CD4-positive, alpha-beta T cell treated with Interleukin-10 for 1 hour (primary cell): ENCODE results near the gene MTHFR.
"Not testable (repeated sequence)": the region's sequence is repeated elsewhere in the genome, so short reads cannot be mapped to it uniquely, and the experiment has no call there.

ENCODE experiments used
- DNase-seq: peaks from one replicate; pipeline ENCODE4 v3.0.0-alpha.2; 2020

MTHFR gene

DNA sequence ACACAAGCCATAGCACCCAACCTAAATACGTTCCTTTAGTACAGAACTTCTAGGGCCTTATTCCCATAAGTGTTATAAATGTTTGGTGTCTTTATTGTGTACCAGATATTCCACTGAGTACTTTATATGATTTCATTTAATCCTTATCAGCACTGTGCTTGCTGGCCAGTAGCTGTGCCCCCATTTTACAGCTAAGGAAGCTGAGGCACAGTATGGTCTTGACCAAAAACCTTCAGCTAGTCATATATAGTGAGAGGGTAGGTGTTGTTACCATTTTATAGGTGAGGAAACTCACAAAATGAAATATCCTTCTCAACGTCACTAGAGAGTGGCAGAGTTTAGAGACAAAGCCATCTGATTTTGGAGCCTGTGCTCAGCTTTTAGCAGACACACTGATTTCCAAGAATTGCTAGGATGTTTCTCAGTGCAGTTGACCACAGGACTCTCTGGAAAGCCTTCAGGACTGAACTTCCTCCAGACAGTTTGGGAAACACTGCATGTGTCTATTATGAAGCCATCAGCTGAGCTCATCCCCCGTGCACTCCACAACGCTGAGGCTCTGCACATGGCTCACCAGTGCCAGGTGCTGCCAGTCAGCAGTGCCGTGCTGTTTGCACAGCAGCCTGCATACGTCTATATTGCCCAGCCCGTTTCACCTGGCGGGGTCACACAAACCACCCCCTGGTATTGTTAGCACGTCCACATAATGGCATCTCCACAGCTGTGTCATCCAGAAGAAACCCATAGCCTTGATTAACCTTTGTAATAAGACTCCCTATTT lies 26.4 kb upstream of the MTHFR start:
- no peak for DNase-seq

DNA sequence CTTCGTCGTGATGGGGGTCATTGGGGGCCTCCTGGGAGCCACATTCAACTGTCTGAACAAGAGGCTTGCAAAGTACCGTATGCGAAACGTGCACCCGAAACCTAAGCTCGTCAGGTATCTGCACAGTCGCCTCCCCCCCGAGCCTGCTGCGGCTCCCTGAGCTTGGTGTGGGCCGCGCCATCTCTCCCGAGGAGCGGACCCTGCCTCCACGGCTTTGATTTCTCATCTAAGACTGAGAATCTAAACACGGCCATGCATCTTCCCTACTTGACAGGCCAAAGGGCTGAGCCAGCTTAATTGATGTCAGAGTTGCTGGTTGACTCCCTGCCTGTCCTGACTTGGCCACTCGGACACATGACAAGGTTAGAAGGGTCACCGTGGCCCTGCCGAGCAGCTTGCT lies 22.7 kb upstream of the MTHFR start:
- no peak for DNase-seq

DNA sequence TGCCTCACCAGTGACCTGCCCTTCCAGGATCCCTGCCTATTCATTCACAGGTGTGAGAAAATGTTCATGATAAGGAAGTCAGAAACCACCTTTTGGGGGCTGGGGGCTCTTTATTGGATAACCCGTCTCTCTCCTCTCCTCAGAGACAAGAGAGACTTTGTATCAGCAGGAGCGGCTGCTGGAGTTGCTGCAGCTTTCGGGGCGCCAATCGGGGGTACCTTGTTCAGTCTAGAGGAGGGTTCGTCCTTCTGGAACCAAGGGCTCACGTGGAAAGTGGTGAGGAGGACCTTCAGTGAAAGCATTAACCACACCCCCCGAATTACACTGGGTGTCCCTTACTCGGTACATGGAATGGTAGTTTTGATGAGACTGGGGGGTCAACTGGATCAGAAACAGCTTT lies 21.2 kb upstream of the MTHFR start:
- DNase-seq = no peak

DNA sequence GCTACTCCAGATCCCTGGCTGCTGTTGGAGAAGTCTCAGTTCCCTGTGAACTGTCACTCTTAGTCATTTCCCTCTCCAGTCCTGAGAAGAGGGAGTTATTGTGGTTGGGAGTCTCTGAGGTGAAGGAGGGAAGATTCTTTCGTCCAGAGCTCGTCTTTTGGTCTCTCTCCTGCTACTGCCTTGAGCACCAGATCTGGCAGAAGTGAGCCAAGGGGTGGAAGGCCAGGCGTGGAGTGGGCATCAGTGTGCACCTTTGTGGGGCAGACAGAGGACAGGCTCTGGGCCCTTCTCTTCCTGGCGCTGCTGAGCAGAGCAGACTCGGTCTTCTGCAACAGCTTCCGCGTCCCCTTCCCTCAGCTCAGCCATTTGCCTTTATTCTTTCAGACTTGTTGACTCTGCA lies 19.4 kb upstream of the MTHFR start:
- no peak for DNase-seq

DNA sequence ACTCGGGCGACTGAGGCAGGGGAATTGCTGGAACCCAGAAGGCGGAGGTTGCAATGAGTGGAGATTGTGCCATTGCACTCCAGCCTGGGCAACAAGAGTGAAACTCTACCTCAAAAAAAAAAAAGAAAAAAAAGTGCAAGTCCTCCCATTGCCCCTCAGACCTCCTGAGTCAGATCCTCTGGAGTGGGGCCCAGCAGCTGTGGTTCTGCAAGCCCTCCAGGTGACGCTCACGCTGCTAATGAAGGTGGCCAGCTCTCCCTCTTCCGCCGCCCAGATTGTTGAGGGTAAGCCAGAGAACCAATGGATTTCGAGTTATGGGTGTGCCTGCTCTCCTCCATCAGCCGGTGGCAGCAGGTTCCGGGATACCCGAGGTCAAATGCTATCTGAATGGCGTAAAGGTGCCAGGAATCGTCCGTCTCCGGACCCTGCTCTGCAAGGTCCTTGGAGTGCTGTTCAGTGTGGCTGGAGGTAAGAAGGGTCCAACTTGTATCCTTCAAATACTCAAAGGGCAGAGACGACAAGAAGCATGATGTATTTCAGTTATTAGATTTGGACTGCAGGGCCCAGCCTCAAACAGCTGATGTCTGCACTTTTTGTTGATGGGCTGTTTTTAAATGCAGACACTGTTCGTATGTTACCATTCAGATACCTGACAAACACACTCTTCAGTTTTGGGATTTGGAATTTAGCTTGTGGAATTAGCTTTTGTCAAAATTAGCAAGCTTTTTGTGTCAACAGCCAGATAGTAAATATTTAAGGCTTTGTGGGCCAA lies 17.8 kb upstream of the MTHFR start:
- no peak for DNase-seq

DNA sequence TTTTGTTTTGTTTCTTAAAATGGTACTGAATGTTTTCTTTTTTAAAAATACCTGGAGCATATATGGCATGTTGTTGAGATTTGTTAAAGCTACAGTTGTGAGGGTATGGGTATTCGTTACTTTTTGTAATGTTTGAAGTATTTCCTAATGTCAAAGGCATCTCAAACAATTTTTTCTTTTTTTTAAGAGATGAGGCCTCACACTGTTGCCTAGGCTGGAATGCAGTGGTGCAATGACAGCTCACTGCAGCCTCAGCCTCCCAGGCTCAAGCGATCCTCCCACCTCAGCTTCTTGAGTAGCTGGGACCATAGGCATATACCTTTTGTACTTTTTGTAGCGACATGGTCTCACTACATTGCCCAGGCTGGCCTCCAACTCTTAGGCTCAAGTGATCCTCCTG lies 16.3 kb upstream of the MTHFR start:
- DNase-seq = no peak

DNA sequence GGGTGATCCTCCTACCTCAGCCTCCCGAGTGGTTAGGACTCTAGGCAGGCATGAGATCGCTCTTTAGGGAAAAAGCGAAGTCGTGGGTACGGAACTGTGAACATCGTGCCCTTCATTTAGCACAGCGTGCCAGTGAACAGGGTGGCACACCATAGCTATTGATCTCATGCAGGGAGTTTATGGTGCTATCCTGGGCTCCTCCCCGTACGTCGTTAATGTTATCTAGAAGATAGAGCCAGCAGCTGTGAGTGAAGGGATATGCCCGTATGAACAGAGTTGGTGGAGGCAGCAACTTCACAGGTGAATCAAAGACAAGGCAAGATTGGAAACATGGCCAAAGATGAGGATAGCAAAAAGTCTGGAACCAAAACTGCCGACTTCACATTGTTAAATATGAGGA lies 11.4 kb upstream of the MTHFR start:
- DNase-seq = no peak

DNA sequence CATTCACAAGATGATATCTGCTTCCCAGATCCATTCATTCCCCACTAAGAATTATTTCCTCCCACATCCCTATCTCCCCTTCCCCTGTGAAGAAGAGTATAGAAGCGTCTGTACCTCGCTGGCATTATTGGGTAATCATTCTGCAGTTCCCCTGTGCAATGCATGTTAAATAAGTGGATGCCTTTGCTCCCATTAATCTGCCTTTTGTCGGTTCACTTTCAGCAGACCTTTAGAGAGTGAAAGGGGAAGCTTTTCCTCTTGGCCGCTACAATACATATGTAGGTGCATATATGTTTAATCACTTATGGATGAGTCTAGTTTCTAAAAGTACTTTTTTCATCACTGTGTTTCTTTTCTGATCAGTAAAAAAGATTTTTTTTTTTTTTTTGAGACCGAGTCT lies 7.3 kb upstream of the MTHFR start:
- no peak for DNase-seq

DNA sequence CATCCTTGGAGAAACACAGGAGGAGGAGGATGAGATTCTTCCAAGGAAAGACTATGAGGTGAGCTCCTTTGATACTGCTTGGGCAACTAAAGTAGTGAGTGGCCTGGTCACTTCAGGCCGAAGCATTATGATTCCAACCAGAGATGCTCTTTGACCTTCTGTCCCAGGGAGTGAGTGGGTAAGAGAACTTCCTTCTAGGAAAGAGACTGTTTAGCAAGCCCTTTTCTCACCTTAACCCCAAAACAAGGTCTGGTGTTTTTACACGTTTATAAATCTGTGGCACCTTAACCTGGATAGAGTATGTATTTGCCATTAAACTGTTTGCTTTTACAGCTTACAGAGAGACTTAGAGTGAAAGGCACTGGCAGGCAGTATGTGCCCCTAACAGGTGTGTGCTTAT lies 1.4 kb upstream of the MTHFR start:
- DNase-seq = no peak

DNA sequence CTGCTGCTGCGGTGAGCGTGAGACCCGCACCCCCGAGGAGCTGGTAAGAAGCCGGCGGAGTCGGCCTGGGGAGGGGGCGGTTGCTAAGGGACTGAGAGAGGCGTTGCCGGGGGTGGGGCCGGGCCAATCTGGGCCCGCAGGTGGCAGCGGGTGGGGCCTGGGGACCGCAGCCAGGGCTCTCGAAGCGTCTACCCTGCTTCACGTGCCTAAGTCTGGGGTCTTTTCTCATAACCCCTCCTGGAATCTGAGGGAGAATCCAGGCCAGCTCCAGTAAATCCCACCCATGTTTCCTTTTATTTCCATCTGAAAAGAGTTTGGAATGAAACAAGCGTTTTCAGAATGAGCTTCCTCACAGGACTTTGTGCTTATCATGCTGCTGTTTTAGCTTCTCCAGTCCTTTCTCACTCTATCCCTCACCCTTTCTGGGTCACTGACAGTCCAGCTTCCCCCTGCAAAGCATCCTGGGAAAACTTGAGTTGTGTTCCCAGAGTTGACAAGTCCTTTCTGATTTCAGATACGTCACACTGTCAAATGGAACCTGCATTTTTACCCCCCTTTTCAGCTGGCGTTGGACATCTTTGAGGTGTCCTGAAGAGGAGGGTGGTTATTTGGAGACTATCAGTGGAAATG lies 658 bp upstream of the MTHFR start:
- peak; percentile 30 for DNase-seq

DNA sequence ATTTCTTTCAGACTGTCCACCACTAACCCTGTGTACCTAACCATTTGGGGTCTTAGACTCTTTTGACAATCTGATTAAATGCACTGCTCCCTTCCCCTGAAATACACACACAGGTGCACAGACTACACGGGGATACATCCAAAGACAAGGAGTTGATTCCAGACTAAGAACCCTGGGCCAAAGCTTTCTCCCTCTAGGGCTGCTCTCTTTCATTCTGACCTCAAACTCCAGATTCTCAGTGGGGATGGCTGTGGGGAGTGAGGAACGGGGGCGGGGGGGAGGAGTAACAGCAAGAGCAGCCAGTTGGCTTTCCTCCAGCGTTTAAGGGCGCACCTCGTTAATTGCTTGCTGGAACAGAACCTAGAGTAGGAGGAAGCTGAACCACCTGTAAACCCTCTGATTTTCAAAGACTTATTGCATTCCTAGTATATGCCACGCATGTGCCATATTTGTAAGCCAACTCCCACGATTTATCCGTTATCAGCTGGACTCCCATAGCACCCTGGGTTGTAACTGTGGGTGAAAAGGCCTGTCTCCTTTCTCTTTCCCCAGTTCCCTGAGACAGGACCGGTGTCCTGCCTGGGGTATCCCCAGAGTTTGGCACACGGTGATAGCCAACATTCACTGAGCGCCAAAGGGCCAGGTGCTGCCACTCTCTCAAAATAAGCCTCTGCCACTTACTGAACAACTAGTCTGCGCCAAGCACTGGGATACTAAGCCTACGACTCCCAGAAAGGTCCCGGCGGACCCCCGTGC lies 920 bp downstream of the MTHFR start:
- DNase-seq = peak; percentile 34

DNA sequence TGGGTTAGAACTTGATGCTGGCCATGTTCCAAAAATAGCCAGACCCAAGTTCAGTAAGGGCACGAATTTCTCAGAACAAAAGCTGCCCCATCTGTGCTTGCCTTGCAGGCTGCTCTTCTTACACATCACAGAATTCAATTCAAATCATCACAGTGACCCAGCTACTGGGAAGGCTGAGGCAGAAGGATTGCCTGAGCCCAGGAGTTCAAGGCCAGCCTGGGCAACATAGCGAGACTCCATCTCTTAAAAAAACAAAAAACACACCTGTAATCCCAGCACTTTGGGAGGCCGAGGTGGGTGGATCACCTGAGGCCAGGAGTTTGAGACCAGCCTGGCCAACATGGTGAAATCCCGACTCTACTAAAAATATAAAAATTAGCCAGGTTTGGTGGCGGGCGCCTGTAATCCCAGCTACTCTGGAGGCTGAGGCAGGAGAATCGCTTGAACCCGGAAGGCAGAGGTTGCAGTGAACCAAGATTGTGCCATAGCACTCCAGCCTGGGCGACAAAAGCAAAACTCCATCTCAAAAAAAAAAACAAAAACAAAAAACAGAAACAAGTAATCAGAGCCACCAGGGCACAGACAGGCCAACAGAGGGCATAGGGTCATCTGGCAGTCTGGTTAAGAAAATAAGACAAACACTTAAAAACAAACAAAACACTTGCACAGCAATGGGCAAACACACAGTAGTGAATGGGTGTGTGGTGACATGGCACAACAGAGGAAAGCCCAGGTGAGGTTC lies 1.7 kb downstream of the MTHFR start:
- not testable (repeated sequence) for DNase-seq

DNA sequence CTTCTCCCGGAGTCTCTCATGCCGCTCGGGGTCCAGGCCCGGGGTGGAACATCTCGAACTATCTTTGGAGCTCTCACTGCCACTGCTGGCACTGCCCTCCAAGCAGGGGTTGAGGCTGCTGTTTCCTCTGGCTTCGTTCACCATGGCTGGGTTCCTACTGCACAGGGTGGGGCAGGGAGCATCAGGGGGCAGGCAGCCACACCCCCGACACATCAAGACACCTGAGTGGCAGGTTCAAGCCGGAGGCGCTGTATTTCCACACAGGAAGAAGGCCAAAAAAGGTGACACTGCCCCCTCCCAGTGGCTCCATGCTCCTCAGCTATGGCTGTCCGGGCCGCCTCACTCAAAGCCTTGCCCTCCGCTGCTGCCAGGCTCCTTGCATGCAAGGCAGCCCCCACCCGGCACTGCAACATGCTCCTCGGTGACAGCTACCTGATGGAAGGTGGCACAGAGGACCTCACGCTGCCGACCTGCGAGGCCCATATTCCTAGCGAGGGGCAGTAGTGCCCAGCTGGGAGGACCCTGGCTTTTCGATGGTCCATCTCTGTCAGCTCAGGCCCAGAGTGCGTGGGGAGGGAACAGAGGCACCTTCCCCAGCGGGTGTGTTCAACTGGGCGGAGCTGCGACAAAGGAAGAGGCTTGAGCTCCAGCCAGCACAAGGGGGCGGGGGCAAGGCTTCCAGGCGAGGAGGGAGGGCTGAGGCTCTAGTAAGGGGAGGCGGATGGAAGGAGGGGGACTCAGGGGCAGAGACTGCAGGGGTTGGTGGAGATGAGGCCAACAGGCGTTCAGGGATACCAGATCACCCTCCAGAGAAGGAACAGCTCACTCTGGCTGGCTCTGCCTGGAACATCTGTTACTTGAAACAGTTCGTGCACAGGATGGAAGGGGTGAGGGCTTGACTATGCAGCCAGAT lies 2.5 kb downstream of the MTHFR start:
- DNase-seq = peak; percentile 84

DNA sequence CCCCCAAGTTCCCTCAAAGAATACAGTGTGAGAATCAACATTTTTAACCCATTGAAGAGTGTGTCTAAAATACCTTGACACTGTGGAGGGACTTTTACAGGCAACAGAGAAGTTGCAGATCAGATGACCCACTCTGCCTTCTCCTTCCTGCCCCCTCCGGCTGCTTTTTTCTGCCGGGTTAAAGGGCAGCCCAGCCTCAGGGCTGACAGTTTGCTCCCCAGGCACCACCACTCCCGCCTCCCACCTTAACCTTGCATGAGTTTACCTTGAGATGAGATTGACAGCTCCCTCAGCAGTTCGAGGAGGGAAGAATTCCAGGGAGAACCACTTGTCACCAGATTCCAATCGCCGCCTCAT lies 3.2 kb downstream of the MTHFR start:
- no peak for DNase-seq

DNA sequence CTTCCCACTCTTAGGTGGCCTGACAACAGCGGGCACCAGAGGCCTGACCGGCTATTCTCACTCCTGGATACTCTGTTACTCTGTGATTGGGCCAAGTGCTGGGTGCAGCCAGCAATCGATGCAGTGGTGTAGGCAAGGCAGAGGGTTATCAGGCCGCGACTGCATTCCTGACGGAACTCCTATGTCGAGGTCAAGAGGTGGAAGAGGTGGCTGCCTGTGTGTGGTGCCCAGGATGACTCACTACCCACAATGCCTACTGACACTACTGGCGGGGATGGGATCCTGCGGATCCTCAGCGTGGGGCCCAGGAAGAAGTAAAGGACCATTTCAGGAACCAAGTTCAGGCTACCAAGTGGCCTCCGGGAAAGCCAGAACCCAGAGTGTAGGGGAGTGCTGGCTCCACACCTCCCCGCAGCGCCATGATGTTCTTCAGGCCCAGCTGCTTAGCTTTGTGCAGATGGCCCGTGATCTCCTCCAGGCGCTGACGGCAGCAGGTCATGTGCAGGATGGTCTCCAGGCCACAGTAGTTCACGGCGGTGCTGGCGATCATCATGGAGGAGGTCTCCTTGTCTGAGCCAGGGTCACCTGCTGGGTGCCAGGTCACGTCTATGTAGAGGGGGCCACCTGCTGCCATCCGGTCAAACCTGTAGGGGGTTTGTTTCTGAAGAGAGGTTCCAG lies 4.9 kb downstream of the MTHFR start:
- DNase-seq = no peak

DNA sequence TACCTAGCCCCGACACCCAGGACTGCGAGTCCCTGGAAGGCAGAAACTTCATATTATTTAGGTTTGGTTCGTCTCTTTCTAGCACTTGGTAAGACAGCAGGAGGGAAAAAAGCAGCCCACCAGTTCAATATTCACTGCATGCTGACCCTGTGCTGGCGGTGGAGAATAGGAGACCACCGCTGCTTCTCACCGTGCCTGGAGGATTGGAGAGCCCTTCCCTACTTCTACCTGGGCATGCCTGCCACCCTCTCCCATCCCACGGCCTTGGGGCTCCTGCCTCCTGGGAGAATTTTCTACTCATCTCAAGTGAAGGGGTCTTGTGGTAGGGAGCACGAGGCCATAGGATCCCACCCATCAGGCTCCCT lies 5.4 kb downstream of the MTHFR start:
- no peak for DNase-seq

DNA sequence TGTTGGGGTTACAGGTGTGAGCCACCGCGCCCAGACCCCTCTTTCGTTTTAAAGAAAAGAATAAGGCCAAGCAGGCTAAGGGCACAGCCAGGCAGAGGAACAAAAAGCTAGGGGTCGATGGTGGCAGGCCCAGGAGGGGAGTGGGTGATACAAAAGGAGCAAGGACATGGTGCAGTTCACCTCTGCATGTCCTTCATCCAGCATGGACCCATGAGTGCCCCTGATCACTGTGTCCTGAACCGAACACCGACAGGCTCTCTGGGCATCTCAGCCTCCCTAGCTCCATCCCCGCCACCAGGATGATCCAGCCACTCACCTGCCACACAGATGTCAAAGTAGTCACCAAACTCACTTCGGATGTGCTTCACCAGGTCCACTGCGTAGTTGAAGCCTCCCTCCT lies 5.9 kb downstream of the MTHFR start:
- DNase-seq = no peak

DNA sequence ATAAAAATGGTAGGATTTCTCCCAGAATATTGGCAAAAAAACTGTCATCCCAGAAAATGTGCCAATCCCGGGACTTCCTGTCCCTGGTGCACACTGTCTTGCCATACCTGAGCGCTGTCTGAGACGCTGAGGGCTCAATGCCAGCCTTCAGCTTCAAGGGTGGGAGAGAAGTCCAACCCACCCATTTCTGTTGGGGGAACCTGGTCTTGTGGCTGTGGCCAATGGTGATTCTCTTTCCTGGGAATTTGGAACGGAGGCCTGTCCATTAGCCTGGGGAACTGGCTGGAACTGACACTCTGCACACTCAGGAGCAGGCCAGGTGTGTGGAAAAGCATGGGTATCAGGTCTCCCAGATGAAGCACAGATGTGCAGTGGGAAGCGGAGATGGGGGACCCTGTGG lies 6.7 kb downstream of the MTHFR start:
- DNase-seq = no peak

DNA sequence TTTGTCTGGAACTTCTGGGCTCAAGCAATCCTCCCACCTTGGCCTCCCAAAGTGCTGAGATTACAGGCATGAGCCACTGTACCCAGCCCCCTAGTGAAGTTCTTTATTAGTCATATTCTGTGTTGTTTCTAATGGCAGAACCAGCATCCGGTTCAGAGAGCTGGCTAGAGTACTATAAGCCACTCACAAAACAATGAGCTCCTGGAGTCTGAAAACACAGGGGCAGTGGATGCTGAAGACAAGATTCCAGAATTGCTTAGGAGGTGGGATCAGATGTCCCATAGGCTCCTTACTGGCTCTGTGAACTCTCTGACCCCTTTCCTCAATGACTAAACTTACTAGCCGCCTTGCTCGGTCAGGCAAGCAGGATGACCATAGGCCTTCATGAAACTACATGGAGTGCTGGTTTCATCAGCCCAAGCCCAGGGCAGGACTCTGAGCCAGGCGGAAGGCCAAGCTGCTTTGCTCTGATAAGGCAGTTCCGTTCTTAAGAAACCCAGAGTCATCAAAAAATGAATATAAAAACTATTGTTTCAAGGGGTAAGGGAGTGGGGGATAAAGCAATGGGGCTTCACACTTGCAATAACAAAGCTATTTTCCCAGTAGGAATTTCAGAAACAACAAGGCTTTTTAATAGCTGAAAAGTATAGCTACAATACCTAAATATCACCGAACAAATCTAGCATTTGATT lies 8.1 kb downstream of the MTHFR start:
- DNase-seq = no peak

DNA sequence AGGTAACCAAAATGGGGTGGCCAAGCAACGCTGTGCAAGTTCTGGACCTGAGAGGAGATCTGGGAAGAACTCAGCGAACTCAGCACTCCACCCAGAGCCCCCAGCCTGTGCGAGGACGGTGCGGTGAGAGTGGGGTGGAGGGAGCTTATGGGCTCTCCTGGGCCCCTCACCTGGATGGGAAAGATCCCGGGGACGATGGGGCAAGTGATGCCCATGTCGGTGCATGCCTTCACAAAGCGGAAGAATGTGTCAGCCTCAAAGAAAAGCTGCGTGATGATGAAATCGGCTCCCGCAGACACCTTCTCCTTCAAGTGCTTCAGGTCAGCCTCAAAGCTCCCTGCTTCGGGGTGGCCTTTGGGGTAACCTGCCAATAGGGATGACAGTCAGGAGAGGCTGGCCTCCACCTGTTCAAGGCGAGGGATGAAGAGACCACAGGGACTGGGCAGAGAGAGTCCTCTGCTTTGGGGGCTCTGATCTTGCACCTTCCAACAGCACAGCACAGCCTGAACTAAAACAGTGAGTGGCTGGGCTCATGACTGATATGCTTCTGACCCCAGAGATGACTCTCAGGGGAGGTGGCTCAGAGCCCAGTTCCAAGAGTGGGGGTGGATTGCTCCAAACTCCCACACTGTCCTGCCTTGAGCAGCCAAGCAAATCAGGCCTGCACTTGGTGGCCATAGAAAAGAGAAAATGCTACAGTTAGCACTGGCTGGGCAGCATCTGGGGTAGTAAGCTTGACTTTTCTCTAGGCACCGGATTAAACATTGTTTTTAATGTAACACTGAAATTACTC lies 9.5 kb downstream of the MTHFR start:
- no peak for DNase-seq
